Epithelial cell of esophagus (primary cell): ENCODE results near the gene GLIPR1L2.

Source experiments
- DNase-seq: peaks from one replicate; pipeline ENCODE4 v3.0.0; 2010; ENCODE audit warnings: low read depth
- H3K4me3 ChIP-seq: 2 replicates; pipeline ENCODE4 v1.5.1; 2011; ENCODE audit warnings: mild to moderate bottlenecking, low read length, control low read depth
- CTCF ChIP-seq: IDR thresholded peaks from 2 replicates; pipeline ENCODE4 v1.5.1; 2011; ENCODE audit warnings: low read depth, mild to moderate bottlenecking, low read length, control low read depth, inconsistent platforms; ENCODE audit not compliant: insufficient read depth; ENCODE audit errors: missing control alignments

The GLIPR1L2 gene

GRCh38 chr12:75477137-75477536 lies 86.2 kb downstream of the GLIPR1L2 start:
- DNase-seq = no peak
- no peak overlapping the region for H3K4me3 ChIP-seq
- TF ChIP-seq CTCF = no peak

- no peak for TF ChIP-seq CTCF
- no peak overlapping the region for H3K4me3 ChIP-seq
- peak; percentile 28 for DNase-seq
These were observed 87.4 kb downstream of the GLIPR1L2 start for GRCh38 chr12:75478116-75478794.

GRCh38 chr12:75479963-75480461 lies 89.1 kb downstream of the GLIPR1L2 start:
- no peak for TF ChIP-seq CTCF
- H3K4me3 ChIP-seq = no peak overlapping the region
- peak; percentile 37 for DNase-seq

- peak; percentile 92 for DNase-seq
- TF ChIP-seq CTCF = no peak
- H3K4me3 ChIP-seq = peak within 1 kb of the TSS; percentile 21
These were observed 89.6 kb downstream of the GLIPR1L2 start, which contains the start of gene GLIPR1 for GRCh38 chr12:75480469-75480949. TSS of gene GLIPR1 (plus strand) at chr12:75480755. CDS start at chr12:75480881, 126 bp downstream.

GRCh38 chr12:75481013-75481705 lies 90.3 kb downstream of the GLIPR1L2 start:
- peak overlapping the region; percentile 21 for H3K4me3 ChIP-seq
- no peak for TF ChIP-seq CTCF
- no peak for DNase-seq

- no peak overlapping the region for H3K4me3 ChIP-seq
- TF ChIP-seq CTCF = no peak
- peak; percentile 65 for DNase-seq
These were observed 90.9 kb downstream of the GLIPR1L2 start for GRCh38 chr12:75481774-75482173.
